ENCODE measurements around the gene GTPBP10. TPM values are rescaled to one million over a fixed set of nuclear protein-coding genes. Genes with fewer than 3 reads are reported as not detected.
A peak's percentile ranks its signal among the peaks of the same experiment; 100 is the strongest.

Gene GTPBP10
- total RNA-seq, 4 donors from 2014 or later: 11.2 to 35.2 (median 19.0) TPM

DNA sequence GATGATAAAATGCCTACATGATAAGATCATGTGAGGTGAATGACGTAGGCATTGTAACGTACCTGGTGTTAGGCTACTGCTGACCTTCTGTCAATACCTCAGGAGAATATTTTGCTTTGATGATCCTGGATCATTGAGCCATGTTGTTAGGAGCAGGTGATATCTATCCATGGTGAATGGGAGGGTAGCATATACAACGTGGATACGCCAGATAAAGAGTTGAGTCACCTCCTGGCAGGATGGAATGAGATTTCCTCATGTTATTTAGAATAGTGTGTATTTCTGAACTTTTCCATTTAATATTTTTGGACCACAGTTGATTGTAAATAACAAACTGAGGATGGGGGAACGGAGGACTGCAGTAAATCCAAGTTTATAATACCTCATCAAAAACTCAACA lies 45.0 kb downstream of the GTPBP10 start:
- no peak for TF ChIP-seq POLR2A (IDR thresholded peaks at IDR 0.05)
- TF ChIP-seq, protein P1, sequence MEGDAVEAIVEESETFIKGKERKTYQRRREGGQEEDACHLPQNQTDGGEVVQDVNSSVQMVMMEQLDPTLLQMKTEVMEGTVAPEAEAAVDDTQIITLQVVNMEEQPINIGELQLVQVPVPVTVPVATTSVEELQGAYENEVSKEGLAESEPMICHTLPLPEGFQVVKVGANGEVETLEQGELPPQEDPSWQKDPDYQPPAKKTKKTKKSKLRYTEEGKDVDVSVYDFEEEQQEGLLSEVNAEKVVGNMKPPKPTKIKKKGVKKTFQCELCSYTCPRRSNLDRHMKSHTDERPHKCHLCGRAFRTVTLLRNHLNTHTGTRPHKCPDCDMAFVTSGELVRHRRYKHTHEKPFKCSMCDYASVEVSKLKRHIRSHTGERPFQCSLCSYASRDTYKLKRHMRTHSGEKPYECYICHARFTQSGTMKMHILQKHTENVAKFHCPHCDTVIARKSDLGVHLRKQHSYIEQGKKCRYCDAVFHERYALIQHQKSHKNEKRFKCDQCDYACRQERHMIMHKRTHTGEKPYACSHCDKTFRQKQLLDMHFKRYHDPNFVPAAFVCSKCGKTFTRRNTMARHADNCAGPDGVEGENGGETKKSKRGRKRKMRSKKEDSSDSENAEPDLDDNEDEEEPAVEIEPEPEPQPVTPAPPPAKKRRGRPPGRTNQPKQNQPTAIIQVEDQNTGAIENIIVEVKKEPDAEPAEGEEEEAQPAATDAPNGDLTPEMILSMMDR (IDR thresholded peaks at IDR 0.05): no peak
- Histone ChIP-seq H3K27me3 (no peaks in the 10 kb centered on the region), H3K4me1 (no peaks in the 10 kb centered on the region), H3K4me3 (no peak overlapping the region), H3K9me3 (no peaks in the 10 kb centered on the region), H3K36me3 (no peaks in the 10 kb centered on the region), H3K27ac (no peak overlapping the region)
- intact Hi-C loops (cut with DNase I; ENCODE audit: low total_unique reads): no loop called here
- DNase-seq: no peak

DNA sequence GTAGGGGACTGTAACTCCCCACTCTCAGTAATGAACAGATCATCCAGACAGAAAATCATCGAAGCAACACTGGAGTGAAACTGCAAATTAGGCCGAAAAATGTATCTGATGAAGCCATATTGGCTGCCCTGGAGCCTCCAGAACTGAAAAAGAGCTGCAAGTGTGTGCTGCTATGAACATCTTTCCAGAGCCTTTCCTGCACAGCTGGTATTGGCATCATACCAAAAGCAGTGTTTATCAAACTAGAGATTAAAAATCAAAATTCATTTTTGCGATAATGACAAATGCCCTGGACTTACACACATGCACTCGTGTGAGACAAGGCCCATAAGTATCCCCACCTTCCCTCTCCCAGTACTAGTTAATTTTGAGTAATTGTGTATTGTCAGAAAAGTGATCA lies 49.9 kb downstream of the GTPBP10 start:
- intact Hi-C loops (cut with DNase I; ENCODE audit: low total_unique reads): no loop called here
- no peak for TF ChIP-seq POLR2A (IDR thresholded peaks at IDR 0.05)
- TF ChIP-seq, protein P1 (IDR thresholded peaks at IDR 0.05): no peak
- H3K4me3 ChIP-seq: no peak overlapping the region
- no peaks in the 10 kb centered on the region for H3K9me3 ChIP-seq
- no peak for DNase-seq
- no peaks in the 10 kb centered on the region for H3K27me3 ChIP-seq
- H3K4me1 ChIP-seq: no peaks in the 10 kb centered on the region
- H3K36me3 ChIP-seq: no peaks in the 10 kb centered on the region
- H3K27ac ChIP-seq: no peak overlapping the region

DNA sequence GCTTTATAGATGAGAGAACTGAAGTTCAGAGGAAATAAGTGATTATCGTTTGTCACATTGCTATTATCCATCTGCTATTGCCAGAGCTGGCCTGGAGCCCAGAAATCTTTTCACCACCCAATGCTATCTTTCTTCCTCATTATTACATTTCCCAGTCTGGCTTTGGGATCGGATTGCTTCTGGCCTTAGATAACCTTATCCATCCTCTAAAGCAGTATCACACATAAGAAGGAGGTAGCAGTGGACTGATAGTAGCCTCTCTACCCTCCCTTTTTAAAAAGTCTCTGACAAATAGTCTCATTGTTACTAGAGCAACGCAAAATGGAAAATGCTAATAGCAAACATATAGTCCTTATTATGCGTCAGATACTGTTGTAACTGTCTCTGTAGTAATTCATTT lies 55.5 kb downstream of the GTPBP10 start:
- no peak for DNase-seq
- intact Hi-C loops (cut with DNase I; ENCODE audit: low total_unique reads): no loop called here
- Histone ChIP-seq H3K4me3 (no peak overlapping the region), H3K9me3 (no peaks in the 10 kb centered on the region), H3K36me3 (no peaks in the 10 kb centered on the region), H3K27ac (no peak overlapping the region), H3K27me3 (no peaks in the 10 kb centered on the region), H3K4me1 (no peaks in the 10 kb centered on the region)
- no peak for TF ChIP-seq POLR2A (IDR thresholded peaks at IDR 0.05)
- TF ChIP-seq, protein P1 (IDR thresholded peaks at IDR 0.05): no peak

DNA sequence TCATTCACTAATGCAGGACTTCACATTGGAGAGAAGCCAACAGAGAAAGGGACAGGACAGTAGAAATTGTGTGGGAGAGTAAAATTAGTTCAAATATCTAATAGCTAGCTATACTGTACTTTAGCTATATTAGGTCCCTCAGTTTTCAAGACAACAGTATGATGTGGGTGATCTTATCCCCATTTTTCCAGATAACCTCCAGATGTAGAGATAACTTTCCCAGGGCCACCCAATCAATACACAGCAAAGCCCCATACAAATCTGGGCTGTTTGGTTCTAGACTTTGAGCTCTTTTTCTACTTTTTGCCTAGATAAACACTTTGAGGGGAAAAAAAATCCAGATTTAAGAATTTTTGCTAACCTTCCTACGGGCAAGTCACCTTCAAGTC lies 56.3 kb downstream of the GTPBP10 start:
- Histone ChIP-seq H3K4me1 (no peaks in the 10 kb centered on the region), H3K36me3 (no peaks in the 10 kb centered on the region), H3K4me3 (peak overlapping the region; percentile 63 to 68), H3K27me3 (no peaks in the 10 kb centered on the region), H3K9me3 (no peaks in the 10 kb centered on the region), H3K27ac (peak overlapping the region; percentile 91 to 95)
- no peak for DNase-seq
- TF ChIP-seq POLR2A (IDR thresholded peaks at IDR 0.05): no peak
- TF ChIP-seq, protein P1 (IDR thresholded peaks at IDR 0.05): no peak
- intact Hi-C loops (cut with DNase I; ENCODE audit: low total_unique reads): no loop called here

DNA sequence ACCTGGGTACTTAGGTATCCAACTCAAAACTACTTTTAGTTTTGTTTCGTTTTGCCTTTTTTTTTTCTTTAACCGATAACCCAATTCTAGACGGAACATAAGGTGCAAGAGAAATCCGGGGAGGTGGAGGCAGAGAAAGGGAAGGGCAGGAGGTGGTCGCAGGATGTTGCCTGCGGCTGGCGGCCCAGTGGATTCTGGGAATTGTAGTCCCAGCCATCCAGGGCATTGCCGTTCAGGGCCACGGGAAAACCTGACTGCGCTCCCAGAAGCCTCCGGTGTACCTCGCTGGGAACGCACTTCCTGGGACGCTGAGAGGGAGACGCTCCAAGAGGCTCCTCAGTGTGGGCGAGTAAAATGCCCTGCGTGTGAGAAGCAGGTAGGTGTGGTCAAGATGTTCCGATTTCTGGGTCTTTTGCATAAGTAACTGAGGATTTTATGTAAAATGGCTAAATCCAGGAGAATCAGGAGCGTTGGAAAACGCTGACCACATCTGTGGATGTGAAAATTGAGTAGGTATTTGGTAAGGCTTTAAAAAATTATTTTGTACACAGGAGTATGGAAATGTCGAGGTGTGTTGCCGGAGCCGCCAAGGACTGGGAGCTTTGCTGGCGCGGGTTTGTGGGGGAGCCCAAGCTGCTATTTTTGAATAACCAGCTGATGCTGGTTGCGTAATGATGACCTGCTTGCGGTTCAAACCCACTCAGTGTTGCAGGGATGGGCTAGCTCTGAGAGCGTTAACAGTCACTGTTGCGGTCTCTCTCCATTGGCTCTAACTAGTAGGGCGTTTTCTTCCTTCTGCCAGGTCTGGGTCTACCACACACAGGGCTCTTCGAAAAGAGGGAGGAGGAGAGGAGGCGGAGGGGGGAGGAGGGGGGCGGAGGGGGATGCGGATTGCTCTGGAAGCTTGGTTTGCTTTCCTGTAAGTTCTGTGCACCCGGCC lies 56.9 kb downstream of the GTPBP10 start, which contains the start of gene CLDN12:
Gene CLDN12 (plus strand): TSS at position 288 of the 940 bp plus-strand sequence. CDS start 9,216 bp downstream, outside the sequence.
- peak; percentile 86 to 89 for DNase-seq

More for the DNA sequence above, 56.9 kb downstream of the GTPBP10 start, which contains the start of gene CLDN12:
- H3K36me3 ChIP-seq: no peaks in the 10 kb centered on the region
- no peaks in the 10 kb centered on the region for H3K9me3 ChIP-seq
- TF ChIP-seq, protein P1 (IDR thresholded peaks at IDR 0.05): peak in 1 of 4 experiments; percentile 11
- peak; percentile 14 to 51 for TF ChIP-seq POLR2A (IDR thresholded peaks at IDR 0.05)
- no peaks in the 10 kb centered on the region for H3K27me3 ChIP-seq
- peak within 1 kb of the TSS; percentile 63 to 68 for H3K4me3 ChIP-seq
- H3K4me1 ChIP-seq: no peaks in the 10 kb centered on the region
- peak within 1 kb of the TSS; percentile 91 to 95 for H3K27ac ChIP-seq
- intact Hi-C loops (cut with DNase I; ENCODE audit: low total_unique reads): no loop called here

Measured in uterus (tissue), 4 donors.